Lower lobe of right lung (tissue), 2 donors: ENCODE results near the gene CX3CR1. TPM values are rescaled to one million over a fixed set of nuclear protein-coding genes. Genes with fewer than 3 reads are reported as not detected.

Experiments
- ATAC-seq, 2 donors: fragments of 200-7000 bp; cut with Tn5 transposase; one replicate each; pipeline ENCODE4 v1.9.1; 2020 to 2022; ENCODE audit warnings: mild to moderate bottlenecking in 2 of 2, moderate library complexity in 2 of 2
- DNase-seq: peaks from one replicate; pipeline ENCODE4 v3.0.0-alpha.2; 2020
- H3K27ac ChIP-seq: fragments of 200-600 bp; one replicate; pipeline ENCODE4 v1.8.0; 2022
- H3K27me3 ChIP-seq: fragments of 200-600 bp; one replicate; pipeline ENCODE4 v1.8.0; 2022; ENCODE audit warnings: low read depth
- H3K36me3 ChIP-seq: fragments of 200-600 bp; one replicate; pipeline ENCODE4 v1.8.0; 2022; ENCODE audit warnings: mild to moderate bottlenecking
- H3K4me1 ChIP-seq: fragments of 200-600 bp; one replicate; pipeline ENCODE4 v1.8.0; 2022
- H3K4me3 ChIP-seq: fragments of 200-600 bp; one replicate; pipeline ENCODE4 v1.8.0; 2022; ENCODE audit warnings: mild to moderate bottlenecking
- H3K9me3 ChIP-seq: fragments of 200-600 bp; one replicate; pipeline ENCODE4 v1.8.0; 2022
- intact Hi-C: fragments of 100-400 bp; cut with DNase I; formaldehyde crosslinking; loops from one replicate; pipeline ENCODE4 v1.11.0; 2022
- total RNA-seq: library from RNA; stranded (reverse); fragmentation: NEBNext Ultra II Directional; extraction: Animal tissue kit (Norgen Biotek cat#: 25700); gene quantifications from one replicate; pipeline ENCODE4 v1.2.1, GENCODE V29; 2021
- TF ChIP-seq, protein P1 (sequence below): fragments of 200-600 bp; IDR thresholded peaks from one replicate; pipeline ENCODE4 v1.8.0; 2022; ENCODE audit warnings: antibody characterized with exemption, mild to moderate bottlenecking
- donor health status: DM: no; HTN: yes; CAD: no; lungs with severe emphysema.

Gene CX3CR1
- total RNA-seq, 1 donor from 2014 or later, result 14.1 TPM

DNA sequence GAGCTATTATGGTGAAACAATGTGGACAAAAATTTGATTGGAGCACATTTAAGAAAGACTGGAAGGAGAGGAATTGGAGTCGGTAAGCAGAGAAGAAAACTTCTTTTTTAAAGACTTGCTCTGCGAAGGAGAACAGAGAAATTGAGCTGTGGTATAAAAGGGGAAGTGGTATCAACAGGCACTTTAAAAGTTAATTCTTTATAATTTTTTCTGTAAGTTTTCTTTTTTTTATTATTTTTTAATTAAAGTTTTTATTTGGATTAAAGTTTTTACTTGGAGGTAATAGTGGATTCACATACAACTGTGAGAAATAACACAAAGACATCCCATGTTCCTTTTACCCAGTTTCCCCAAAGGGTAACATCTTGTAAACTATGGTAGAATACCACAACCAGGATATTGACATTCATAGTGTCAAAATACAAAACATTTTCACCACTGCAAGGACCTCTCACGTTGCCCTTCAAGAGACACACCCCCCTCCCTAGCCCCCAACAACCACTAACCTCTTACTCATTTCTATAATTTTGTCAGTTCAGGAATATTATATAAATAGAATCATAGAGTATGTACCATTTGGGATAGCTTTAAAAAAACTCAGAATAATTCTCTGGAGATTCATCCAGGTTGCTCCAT lies 53.6 kb downstream of the CX3CR1 start:
- Histone ChIP-seq H3K4me3 (no peak overlapping the region), H3K27me3 (no peaks in the 10 kb centered on the region), H3K9me3 (no peaks in the 10 kb centered on the region), H3K36me3 (no peaks in the 10 kb centered on the region), H3K4me1 (no peaks in the 10 kb centered on the region), H3K27ac (no peak overlapping the region)
- TF ChIP-seq, protein P1, sequence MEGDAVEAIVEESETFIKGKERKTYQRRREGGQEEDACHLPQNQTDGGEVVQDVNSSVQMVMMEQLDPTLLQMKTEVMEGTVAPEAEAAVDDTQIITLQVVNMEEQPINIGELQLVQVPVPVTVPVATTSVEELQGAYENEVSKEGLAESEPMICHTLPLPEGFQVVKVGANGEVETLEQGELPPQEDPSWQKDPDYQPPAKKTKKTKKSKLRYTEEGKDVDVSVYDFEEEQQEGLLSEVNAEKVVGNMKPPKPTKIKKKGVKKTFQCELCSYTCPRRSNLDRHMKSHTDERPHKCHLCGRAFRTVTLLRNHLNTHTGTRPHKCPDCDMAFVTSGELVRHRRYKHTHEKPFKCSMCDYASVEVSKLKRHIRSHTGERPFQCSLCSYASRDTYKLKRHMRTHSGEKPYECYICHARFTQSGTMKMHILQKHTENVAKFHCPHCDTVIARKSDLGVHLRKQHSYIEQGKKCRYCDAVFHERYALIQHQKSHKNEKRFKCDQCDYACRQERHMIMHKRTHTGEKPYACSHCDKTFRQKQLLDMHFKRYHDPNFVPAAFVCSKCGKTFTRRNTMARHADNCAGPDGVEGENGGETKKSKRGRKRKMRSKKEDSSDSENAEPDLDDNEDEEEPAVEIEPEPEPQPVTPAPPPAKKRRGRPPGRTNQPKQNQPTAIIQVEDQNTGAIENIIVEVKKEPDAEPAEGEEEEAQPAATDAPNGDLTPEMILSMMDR, result no peak
- intact Hi-C loops, result no loop called here
- DNase-seq (no peak), ATAC-seq (no peak)

DNA sequence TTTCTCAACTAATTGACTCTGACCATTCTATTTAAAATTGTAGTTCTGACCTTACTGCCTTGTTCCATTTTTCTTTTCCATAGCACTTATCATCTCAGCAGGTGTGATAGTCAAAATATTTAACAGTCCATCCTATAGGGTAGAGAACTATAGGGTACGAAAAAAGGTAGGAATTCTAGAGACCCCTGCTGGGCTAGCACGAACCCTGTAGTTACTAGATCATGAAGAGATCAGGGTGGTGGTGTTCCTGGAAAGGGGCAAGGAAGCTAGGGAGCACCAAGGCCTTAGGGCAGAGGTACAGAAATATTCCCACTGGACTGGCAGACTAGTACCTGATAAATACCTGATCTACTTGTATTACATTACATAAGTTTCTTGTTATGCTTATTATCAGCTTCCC lies 55.5 kb downstream of the CX3CR1 start:
- H3K36me3 ChIP-seq, result no peaks in the 10 kb centered on the region
- no peak overlapping the region for H3K4me3 ChIP-seq
- DNase-seq (no peak), ATAC-seq (no peak)
- TF ChIP-seq, protein P1, result no peak
- no peak overlapping the region for H3K27ac ChIP-seq
- intact Hi-C loops, result no loop called here
- H3K9me3 ChIP-seq, result no peaks in the 10 kb centered on the region
- no peaks in the 10 kb centered on the region for H3K4me1 ChIP-seq
- no peaks in the 10 kb centered on the region for H3K27me3 ChIP-seq

DNA sequence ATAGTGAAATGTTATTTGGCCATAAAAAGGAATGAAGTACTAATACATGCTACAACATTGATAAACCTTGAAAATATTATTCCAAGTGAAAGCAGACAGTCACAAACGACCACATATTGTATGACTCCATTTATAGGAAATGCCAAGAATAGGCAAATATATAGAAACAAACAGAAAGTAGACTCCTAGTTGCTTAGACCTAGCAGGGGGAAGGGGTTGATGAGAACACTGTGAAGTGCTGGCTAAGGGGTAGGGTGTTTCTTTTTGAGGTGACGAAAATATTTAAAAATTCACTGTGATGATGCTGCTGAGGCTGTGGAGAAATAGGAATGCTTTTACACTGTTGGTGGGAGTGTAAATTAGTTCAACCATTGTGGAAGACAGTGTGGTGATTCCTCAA lies 56.9 kb downstream of the CX3CR1 start:
- Histone ChIP-seq H3K27ac (no peak overlapping the region), H3K4me3 (no peak overlapping the region), H3K4me1 (no peaks in the 10 kb centered on the region), H3K36me3 (no peaks in the 10 kb centered on the region), H3K9me3 (no peaks in the 10 kb centered on the region), H3K27me3 (no peaks in the 10 kb centered on the region)
- no peak for ATAC-seq
- no peak for DNase-seq
- TF ChIP-seq, protein P1, result no peak
- intact Hi-C loops, result no loop called here

DNA sequence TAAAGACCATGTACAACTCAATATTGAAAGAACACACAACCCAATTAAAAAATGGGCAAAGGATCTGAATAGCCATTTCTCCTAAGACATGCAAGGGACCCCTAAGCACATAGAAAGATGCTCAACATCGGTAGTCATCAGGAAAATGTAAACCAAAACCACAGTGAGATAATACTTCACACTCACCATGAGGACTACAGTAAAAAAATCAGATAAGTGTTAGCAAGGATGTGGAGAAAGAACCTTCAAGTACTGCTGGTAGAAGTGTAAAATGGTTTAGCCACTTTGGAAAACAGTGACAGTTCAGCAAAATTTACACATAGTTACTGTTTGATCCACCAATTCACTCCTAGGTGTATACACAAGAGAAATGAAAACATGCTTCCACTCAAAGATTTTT lies 57.4 kb downstream of the CX3CR1 start:
- no peak for DNase-seq
- Histone ChIP-seq H3K4me1 (no peaks in the 10 kb centered on the region), H3K36me3 (no peaks in the 10 kb centered on the region), H3K4me3 (no peak overlapping the region), H3K27ac (no peak overlapping the region), H3K27me3 (no peaks in the 10 kb centered on the region), H3K9me3 (no peaks in the 10 kb centered on the region)
- intact Hi-C loops, result no loop called here
- TF ChIP-seq, protein P1, result no peak
- ATAC-seq, result no peak

DNA sequence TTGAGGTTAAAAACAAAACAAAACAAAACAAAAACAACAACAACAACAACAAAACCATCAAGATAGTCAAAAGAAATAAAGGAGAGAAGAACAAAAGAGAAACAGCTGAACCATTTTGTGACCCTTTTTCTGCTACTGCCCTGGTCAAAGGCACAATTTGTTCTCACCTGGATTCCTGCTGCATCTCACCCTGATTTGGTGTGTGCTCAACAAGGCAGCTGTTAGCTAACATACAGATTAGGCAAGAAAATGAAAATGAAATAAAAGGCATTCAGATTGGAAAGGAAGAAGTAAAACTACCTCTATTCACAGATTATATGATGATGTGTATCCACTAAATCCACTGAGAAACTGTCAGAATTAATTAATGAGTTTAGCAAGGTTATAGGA lies 58.7 kb downstream of the CX3CR1 start:
- Histone ChIP-seq H3K4me1 (no peaks in the 10 kb centered on the region), H3K36me3 (no peaks in the 10 kb centered on the region), H3K27ac (no peak overlapping the region), H3K9me3 (no peaks in the 10 kb centered on the region), H3K4me3 (no peak overlapping the region), H3K27me3 (no peaks in the 10 kb centered on the region)
- TF ChIP-seq, protein P1, result no peak
- intact Hi-C loops, result no loop called here
- no peak for ATAC-seq
- DNase-seq, result no peak
